KBM-7 (cell line): ENCODE results near the gene BABAM1.
"Not testable (repeated sequence)": the region's sequence is repeated elsewhere in the genome, so short reads cannot be mapped to it uniquely, and the experiment has no call there.

ENCODE experiments used
- DNase-seq: peaks from one replicate; pipeline ENCODE4 v3.0.0-alpha.2; 2015
- in situ Hi-C: fragments of 300-500 bp; cut with MboI; formaldehyde crosslinking; loops from 2 replicates; pipeline ENCODE4 v1.14.3; 2020; ENCODE audit warnings: low sequenced_read_pairs, low pct_unique_long_range_greater_than_20kb, mixed read lengths

BABAM1 gene

DNA sequence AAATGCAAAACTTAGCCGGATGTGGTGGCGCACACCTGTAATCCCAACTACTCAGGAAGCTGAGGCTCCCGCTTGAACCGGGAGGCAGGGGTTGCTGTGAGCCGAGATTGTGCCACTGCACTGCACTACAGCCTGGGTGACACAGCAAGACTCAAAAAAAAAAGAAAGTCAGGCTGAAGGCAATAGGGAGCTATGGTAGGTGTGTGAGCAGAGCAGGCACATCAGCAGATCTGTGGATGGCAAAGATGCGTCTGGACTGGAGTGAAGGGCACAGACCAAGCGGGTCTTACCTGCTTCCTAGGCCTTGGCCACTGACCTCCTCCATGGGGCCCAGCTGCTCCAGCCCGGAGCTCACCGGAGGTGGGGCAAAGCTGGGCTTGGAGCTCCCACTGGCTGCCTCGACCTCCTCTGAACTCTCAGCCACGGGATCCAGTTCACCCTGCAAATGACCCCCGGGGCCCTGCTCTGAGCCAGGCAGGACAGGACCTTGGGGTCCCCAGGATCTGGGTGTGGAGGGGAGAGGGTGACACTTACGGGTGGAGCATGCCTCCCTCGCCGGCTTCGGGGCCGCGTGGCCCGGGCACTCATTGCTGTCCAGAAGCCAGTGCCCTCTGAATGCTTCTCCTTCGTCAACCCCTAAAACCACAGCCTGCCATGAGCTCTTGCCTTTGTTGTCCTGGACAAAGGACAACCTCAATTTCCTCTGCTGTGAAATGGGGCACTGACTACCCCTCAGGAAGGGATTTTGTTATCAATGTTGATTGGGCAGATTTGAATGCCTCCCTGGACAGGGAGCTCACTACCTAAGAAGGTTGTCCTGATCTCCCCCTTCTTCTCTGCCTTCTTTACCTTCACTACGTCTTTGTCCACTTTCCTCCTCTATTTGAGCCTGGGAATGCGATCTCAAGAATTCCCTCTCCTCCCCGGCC, 3.3 kb upstream of the BABAM1 start:
- DNase-seq: no peak
- in situ Hi-C loops: no loop called here

- DNase-seq: no peak
- in situ Hi-C loops: no loop called here
These were observed 2.6 kb upstream of the BABAM1 start, which contains the start of gene USHBP1 for GRCh38 chr19:17264641-17264979. Gene USHBP1 (minus strand): TSS chr19:17264745. CDS start chr19:17264299, 446 bp downstream.

DNA sequence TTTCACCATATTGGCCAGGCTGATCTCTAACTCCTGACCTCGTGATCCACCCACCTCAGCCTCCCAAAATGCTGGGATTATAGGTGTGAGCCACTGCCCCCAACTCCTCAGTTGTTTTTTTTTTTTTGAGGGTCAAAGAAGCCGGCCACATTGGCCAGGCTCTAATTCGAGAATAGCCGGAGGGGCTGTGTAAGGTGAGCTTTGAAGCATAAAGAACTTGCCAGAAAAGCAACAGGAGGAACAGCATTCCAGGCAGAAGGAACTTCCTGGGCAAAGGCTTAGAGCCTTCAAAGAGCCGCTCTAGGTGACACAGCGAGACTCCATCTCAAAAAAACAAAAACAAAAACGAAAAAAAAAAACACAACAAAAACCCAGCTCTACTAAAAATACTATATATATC, 1.2 kb upstream of the BABAM1 start:
- in situ Hi-C loops: no loop called here
- DNase-seq: no peak

- no peak for DNase-seq
These were observed 661 bp upstream of the BABAM1 start for GRCh38 chr19:17266589-17266974.

GRCh38 chr19:17268754-17269153, 1.5 kb downstream of the BABAM1 start:
- in situ Hi-C loops: no loop called here
- no peak for DNase-seq

More at GRCh38 chr19:17266589-17266974, 661 bp upstream of the BABAM1 start:
- in situ Hi-C loops: no loop called here

- DNase-seq, in situ Hi-C loops: not testable (repeated sequence)
These were observed 7.6 kb downstream of the BABAM1 start for GRCh38 chr19:17274892-17275291.

GRCh38 chr19:17275441-17276175, 8.4 kb downstream of the BABAM1 start:
- DNase-seq: no peak
- in situ Hi-C loops: no loop called here

- in situ Hi-C loops: no loop called here
These were observed 12.2 kb downstream of the BABAM1 start for GRCh38 chr19:17279436-17279835.

DNA sequence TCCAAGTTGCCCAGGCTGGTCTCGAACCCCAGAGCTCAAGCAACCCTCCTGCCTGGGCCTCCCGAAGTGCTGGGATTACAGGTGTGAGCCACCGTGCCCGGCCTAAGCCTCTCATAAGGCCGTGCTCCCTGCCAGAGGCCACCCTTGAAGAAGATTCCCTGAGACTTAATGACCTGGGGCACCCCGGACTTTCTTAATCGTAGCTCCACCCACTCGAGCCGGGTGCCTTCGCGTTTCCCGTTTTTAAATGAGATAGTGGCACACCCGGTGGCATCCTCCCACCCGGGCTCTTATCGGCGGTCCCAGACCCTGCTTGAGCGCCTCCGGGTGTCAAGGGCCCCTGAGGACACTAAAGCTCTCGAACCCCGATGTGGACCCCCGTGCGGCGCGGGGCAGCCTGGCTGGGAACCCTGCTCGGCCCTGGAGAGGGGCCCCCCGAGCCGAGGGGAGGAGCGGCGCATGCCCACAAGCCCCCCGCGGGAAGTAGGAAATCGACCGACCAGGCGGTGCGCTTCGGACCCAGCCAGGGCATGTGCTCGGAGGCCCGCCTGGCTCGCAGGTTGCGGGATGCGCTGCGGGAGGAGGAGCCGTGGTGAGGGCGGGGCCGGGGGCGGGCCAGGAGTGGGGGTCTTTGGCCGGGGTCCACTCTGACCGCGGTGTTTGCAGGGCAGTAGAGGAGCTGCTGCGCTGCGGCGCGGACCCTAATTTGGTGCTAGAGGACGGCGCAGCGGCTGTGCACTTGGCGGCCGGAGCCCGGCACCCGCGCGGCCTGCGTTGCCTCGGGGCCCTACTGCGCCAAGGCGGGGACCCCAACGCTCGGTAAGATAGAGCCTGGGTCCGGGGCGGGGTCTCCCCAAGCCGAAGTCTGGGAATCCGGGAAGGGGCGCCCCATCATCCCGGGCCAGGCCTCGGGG, 14.4 kb downstream of the BABAM1 start, which contains the start of gene ANKLE1:
Gene ANKLE1 (plus strand): TSS at position 511 of the 914 bp plus-strand sequence. CDS start 20 bp downstream, at position 531.
- in situ Hi-C loops: no loop called here
- DNase-seq: peak; percentile 76

More at GRCh38 chr19:17279436-17279835, 12.2 kb downstream of the BABAM1 start:
- no peak for DNase-seq

DNA sequence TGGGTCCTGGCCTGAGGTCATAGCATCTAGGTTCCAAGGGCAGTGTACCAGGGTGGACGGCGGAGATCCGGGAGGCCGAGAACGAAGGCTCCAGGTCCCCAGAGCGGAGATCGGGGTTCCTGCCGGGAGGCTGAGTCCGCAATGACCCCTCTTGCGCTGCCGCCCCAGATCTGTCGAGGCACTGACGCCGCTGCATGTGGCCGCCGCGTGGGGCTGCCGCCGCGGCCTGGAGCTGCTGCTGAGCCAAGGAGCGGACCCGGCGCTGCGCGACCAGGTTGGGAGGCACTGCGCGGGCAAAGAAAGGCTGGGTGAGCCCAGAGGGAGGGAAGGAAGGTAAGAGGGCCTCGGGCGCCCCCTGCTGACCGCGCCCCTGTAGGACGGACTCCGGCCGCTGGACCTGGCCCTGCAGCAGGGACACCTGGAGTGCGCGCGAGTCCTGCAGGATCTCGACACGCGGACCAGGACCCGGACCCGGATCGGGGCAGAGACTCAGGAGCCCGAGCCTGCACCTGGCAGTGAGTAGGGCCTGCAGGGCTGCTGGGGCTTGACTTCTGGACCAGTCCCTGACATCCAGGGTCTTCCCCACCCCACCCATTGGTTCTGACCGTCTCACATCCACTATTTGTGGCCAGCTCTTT, 15.4 kb downstream of the BABAM1 start:
- in situ Hi-C loops: no loop called here
- DNase-seq: peak; percentile 92

DNA sequence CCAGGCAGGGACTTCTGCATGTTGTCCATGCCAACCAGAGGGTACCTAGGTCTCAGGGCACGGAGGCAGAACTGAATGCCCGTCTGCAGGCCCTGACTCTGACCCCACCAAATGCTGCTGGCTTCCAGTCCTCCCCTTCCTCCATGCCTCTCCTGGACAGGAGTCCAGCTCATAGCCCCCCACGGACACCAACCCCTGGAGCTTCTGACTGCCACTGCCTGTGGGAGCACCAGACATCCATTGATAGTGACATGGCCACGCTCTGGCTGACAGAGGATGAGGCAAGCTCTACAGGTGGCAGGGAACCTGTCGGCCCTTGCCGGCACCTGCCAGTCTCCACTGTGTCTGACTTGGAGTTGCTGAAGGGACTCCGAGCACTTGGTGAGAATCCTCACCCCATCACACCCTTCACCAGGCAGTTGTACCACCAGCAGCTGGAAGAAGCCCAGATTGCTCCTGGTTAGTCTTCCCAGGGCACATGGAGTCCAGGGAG, 16.3 kb downstream of the BABAM1 start:
- DNase-seq: no peak
- in situ Hi-C loops: no loop called here

GRCh38 chr19:17285415-17286135, 18.3 kb downstream of the BABAM1 start:
- in situ Hi-C loops: no loop called here
- no peak for DNase-seq

DNA sequence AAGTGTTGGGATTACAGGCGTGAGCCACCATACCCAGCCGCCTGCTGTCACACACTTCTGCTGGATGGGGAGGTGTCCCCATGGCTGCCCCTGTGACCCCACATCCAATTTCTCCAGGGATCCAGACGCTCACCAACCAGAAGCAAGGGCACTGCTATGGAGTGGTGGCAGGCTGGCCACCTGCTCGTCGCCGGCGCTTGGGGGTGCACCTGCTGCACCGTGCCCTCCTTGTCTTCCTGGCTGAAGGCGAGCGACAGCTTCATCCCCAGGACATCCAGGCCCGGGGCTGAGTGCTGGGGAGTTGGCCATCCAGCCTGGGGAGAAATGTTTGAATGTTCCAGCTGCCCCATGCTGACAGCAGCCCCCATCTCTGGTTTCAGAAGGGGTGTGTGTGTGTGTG, 19.0 kb downstream of the BABAM1 start:
- in situ Hi-C loops: no loop called here
- no peak for DNase-seq

- no peak for DNase-seq
- in situ Hi-C loops: no loop called here
These were observed 19.5 kb downstream of the BABAM1 start for GRCh38 chr19:17286752-17287151.

- in situ Hi-C loops: no loop called here
- DNase-seq: peak; percentile 55
These were observed 22.2 kb downstream of the BABAM1 start for GRCh38 chr19:17289489-17289888.

DNA sequence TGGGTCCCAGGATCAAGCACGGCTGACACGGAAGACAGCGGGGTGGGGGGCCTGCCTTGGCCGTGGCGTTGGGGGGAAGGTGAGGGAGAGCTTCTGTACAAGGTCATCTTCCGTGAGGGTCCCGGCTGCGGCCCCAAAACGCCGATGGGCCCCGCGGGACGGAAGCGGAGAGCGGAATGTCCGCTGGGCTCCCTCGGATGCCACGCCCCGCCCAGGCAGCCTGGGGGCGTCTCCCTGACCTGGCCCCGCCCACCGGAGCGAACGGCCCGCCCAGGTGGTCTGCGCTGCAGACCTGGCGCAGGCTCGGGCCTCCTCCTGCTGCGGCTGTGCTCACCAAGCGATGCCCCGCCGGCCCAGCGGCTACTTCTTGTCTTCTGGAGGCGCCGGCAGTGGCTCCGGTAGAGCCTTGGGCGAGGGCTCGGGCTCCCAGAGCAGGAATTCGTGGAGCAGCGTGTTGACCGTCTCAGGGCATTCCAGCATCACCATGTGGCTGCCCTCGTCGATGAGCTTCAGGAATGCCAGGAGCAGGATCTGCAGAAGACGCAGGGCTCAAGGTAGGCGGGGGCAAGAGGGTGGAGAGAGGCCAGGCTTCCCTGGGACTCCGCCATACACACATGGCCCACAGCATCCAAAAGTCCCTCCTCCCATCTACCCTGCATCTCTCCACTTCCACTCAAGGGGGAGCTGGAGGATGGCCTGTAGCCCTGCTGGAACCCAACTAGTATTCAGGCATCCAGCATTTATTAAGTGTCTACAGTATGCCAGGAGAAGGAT, 25.2 kb downstream of the BABAM1 start:
- in situ Hi-C loops: no loop called here
- DNase-seq: peak; percentile 87

- no peak for DNase-seq
- in situ Hi-C loops: no loop called here
These were observed 26.4 kb downstream of the BABAM1 start for GRCh38 chr19:17293605-17294004.
